ENCODE data around the gene RPS28. TPM values are rescaled to one million over a fixed set of nuclear protein-coding genes. Genes with fewer than 3 reads are reported as not detected.

Gene RPS28
- total RNA-seq, 2 experiments from 2014 or later = 1,605 to 1,659 TPM

Other genes with a start within 250 kb of the RPS28 start
- gene FBN3, start 171.9 kb upstream of the RPS28 start, total RNA-seq = not detected
- gene CERS4, start 112.1 kb upstream of the RPS28 start, total RNA-seq = 10 to 100 TPM; 23.2 TPM
- 10 to 100 TPM; 37.7 to 40.4 TPM for gene CD320, start 13.1 kb upstream of the RPS28 start, total RNA-seq
- gene NDUFA7, start 121 bp upstream of the RPS28 start, total RNA-seq = 10 to 100 TPM; 67.1 to 67.3 TPM
- gene KANK3, start 21.8 kb downstream of the RPS28 start, total RNA-seq = 1 to 10 TPM; 7.4 to 8.7 TPM
- 1 to 10 TPM; 1.2 to 1.4 TPM for gene ANGPTL4, start 42.7 kb downstream of the RPS28 start, total RNA-seq
- gene RAB11B, start 68.9 kb downstream of the RPS28 start, total RNA-seq = 10 to 100 TPM; 90.9 to 93.7 TPM
- gene MARCHF2, start 91.8 kb downstream of the RPS28 start, total RNA-seq = 10 to 100 TPM; 20.6 to 20.8 TPM
- gene HNRNPM, start 123.5 kb downstream of the RPS28 start, total RNA-seq = 100 to 1,000 TPM; 205 to 211 TPM
- under 1 TPM; 0.58 to 0.63 TPM for gene PRAM1, start 181.1 kb downstream of the RPS28 start, total RNA-seq
- gene ZNF414, start 192.7 kb downstream of the RPS28 start, total RNA-seq = 10 to 100 TPM; 29.7 to 33.3 TPM

Data from activated CD4-positive, alpha-beta memory T cell treated with anti-CD3 and anti-CD28 coated beads, Interleukin-2, amount 10 ng/mL, durations not matched to agents 7 days and 5 days (primary cell).